HG03103 (cell line): ENCODE results near the gene DNAH1.

ENCODE experiments used
- ATAC-seq: cut with Tn5 transposase; IDR thresholded peaks from one replicate; pipeline ENCODE4 v1.9.1; 2021; ENCODE audit warnings: low read depth; ENCODE audit not compliant: unreplicated experiment

DNAH1 gene

DNA sequence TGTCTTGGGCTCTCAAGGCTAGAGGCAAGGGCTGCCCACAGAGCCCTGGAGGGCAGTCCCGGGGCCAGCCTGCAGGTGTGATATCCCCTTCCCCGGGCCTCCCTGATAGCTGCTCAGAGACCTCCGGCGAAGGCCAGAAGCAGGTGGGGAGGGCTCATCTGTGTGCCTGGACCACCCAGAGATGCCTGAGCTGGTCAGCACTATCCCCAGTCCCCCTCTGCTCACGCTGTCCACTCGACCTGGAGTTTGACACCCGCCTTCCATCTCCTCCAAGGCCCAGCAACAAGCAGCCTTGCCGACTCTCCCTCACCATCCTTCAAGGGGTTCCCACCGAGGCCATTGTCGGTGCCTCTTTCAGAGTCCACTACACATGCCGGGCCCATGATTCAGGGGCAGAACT is 39.4 kb downstream of the DNAH1 start:
- ATAC-seq = no peak

DNA sequence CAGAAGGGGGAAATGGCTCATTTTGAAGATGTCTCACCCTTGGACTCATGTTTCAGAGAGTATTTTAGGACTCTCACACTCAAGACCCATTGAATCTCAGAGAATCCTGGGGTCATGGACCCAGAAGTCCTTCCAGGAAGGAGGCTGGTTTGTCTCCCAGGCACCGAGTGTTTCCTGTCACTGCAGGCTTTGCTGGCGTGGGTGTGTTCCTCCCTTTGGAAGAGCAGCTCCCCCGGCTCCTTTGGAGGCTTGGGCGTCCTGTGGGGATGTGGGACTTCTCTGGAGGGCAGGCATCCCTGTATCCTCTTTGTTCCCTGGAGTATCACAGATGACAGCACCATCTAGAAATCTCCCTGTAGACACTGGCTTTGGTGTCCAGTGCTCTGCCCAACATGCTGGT is 40.0 kb downstream of the DNAH1 start:
- no peak for ATAC-seq

DNA sequence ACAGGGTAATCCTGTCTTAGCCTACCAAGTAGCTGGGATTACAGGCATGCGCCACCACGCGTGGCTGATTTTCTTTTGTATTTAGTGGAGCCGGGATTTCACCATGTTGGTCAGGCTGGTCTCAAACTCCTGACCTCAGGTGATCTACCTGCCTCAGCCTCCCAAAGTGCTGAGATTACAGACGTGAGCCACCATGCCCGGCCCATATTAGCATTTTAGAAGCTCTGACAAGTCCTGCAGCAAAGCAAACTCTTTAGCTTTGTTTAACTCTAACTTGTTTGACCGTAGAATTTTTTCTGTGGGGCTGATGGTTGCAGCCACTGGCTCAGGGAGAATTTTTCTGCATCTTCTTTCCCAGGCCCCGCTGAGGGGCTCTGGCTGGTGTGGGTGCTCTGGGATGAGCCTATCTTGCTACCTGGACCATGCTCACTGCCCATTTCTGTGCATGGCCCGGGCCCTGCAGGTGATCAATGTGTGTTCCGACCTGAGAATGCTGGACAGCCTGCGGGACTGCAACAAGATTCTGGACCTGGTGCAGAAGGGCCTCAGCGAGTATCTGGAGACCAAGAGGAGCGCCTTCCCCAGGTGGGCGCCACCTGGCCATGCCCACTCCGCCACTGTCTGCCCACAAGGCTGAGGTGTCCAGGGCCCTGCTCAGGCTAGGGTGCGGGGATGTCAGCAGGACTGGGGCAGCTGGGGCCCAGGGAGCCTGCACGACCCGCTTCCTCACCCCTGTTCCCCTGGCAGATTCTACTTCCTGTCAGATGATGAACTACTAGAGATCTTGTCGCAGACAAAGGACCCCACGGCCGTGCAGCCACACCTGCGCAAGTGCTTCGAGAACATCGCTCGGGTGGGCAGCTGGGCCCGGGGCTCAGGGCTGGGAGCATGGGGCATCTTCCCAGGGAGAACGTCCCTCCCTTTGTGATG is 41.3 kb downstream of the DNAH1 start:
- no peak for ATAC-seq

DNA sequence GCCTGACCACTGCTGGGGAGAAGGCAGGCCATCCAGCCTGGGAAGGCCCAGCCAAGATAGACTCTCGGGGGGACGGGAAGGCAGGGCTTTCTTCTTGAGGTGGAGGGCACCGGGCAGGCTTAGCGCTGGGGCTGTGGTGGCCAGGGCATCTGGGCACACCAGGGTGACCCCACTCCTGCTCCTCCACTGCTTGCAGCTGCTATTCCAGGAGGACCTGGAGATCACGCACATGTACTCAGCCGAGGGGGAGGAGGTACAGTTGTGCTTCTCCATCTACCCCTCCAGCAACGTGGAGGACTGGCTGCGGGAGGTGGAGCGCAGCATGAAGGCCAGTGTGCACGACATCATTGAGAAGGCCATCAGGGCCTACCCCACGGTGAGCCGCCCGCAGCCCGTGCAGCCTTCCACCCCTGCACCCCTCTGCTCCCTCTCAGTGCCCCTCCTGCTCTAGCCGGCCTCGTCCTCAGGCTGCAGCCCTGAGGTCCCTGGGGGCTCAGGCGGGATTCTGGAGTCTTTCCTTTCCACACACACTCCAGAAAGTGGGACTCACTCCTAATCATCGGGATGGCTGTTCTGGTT is 42.3 kb downstream of the DNAH1 start:
- no peak for ATAC-seq

DNA sequence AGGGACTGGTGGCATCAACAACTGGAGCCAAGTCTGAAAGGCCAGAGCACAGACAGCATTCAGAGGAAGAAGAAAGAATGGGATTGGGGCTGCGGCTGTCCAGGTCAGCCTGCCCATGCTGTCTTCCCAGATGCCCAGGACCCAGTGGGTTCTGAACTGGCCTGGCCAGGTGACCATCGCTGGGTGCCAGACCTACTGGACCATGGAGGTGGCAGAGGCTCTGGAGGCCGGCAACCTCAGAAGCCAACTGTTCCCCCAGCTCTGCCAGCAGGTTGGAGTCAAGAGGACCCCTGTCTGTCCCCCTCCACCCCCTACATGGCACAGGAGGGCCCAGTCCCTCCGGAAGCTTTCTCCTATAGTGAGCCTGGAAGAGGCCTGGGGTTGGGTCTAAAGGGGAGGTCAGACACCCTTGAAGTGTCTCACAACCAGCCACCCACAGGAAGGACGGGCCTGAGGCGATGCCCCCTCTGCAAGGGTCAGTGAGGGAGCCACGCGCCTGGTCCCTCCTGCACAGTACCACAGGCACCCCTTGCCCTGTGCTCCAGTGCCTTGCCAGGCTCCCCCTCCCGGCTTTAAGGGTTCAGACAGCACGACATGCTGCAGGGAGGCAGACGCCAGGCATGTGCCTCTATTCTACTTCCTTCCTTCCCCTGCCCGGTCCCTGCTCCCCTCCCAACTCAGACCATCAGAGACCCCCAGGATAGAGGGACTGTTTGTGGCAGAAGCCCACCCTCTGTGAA is 43.2 kb downstream of the DNAH1 start:
- ATAC-seq = no peak

DNA sequence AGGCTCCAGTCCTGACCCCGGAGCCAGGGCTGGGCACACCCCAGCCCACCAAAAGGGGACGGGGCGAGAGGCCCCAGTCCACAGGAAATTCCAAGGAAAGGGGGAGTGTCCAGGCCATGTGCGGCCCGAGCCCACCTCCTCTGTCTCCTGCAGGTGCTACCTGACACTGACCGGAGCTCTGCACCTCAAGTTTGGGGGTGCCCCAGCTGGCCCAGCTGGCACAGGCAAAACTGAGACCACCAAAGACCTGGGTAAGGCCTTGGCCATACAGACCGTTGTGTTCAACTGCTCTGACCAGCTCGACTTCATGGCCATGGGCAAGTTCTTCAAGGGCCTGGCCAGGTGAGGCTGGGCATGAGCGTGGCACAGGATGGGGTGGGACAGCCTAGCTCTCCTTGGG is 44.9 kb downstream of the DNAH1 start:
- ATAC-seq = no peak

DNA sequence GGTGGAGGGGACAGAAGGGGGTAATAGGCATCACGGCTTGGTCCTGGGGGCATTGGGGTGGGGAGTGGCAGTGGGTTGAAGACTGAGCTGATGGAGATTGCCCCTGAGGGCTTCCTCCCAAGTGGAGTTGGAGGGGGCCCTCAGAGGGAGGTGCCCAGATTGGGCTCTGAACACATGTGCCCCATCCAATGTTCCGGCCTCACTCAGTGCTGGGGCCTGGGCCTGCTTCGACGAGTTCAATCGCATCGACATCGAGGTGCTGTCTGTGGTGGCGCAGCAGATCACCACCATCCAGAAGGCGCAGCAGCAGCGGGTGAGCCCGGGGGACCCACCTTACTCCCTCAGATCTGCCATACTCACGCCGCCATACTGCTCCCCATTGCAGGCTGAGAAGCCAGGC is 45.3 kb downstream of the DNAH1 start:
- ATAC-seq = no peak

DNA sequence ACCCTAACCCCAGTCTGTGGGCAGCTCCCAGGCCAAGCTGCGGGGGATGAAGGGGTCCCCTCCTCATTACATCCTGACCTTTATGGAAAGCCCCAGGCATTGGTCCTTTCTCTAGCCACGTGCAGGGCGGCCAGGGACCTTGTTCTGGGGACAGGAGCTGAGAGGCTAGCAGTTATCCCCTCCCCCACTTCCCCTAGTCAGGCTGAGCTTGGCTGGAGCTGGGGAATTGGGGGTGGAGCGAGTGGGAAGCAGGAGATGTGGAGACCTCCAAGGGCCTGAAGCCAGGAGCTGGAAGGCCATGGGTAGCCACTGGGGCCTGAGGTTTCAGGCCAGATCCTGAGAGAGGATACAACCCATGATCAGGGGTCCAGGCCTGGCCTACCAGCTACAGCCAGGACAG is 45.8 kb downstream of the DNAH1 start:
- ATAC-seq = no peak

DNA sequence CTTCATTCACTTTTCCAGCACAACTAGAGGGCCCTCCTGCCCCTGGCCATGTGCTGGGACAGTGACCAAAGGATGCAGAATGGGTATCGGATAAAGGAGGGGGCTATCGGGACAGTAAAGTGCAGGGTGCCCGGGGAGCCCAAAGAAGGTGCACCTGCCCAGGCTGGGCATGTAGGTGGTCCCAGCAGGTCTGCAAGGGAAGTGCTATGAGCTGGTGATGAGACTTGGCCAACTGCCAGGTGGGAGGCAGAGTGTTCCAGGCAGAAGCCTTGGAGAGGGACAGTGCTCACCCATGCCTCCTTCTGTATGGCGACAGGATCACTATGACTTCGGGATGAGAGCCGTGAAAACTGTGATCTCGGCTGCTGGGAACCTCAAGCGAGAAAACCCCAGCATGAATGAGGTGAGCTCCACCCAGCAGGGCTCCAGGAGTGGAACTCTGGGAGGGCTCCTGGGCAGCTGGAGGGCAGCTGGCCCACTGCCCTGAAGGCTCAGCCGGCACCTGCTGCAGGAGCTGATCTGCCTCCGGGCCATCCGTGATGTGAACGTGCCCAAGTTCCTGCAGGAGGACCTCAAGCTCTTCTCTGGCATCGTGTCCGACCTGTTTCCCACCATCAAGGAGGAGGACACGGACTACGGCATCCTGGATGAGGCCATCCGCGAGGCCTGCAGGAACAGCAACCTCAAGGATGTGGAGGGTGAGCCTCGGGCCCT is 48.4 kb downstream of the DNAH1 start:
- no peak for ATAC-seq

DNA sequence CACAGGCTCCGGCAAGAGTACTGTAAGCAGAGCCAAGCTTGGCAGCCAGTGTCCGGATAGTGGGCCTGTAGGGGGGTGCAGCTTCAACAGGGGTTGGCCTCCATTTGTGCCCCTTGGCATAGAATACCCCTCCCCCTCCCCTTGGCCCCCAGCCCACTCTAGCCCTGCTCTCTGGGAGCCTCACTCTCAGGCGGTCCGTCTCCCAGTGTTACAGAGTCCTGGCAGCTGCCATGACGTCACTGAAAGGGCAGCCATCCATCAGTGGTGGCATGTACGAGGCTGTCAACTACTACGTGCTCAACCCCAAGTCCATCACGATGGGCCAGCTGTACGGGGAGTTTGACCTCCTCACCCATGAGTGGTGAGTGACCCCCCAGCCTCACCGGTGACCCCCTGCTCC is 50.4 kb downstream of the DNAH1 start:
- ATAC-seq = no peak

DNA sequence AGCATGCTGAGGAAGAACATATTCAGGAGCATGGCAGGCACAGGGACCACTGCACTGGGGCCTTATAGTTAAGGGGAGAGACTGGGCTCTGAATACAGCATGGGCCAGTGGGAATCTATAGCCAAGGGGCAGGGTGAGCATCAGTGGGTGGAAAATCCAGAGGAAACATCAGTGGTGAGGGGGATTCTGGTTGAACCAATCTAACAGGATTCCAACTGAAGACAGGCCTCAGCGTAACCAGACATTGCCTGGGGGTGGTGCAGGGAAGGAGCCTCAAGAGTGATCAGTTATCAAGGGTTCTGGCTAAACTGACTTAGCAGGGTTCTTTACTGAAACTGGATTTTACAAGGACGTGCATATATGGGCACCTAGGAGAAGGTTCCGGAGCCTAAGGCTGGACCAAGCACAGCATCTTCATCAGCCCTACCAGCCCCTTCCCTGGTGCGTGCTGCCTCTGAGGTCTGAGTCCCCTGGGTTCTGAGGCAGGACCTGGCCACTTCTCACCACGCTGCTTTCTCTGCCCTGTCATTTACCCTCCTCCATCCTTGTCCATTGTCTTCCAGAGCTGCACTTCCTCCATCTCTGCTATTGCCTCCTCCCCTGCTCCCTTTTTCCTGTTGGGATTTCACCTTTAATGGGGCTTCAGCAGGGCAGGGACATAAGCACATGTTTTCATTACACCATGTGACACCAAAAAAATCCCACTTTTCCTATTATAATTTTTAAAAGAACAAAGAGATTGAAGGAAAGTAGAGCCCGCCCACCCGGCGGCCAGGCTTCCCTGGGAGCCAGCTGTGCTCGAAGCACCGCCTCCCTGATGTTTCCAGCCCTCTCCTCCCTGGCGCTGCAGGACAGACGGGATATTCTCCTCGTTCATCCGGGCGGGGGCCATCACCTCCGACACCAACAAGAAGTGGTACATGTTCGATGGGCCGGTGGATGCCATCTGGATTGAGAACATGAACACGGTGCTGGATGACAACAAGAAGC is 52.1 kb downstream of the DNAH1 start:
- no peak for ATAC-seq

DNA sequence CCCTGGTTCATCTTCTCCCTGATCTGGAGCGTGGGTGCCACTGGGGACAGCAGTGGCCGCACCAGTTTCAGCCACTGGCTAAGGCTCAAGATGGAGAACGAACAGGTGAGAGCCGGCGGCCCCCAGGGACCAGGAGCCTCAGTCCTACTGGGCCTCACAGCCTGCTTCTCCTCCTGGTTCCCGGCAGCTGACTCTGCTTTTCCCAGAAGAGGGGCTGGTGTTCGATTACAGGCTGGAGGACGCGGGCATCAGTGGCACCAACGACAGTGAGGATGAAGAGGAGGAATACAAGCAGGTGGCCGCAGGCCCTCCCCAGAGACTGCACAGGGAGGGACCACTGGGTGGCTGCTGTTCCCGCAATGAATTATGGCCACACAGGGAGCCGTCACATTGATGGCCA is 54.4 kb downstream of the DNAH1 start:
- no peak for ATAC-seq

DNA sequence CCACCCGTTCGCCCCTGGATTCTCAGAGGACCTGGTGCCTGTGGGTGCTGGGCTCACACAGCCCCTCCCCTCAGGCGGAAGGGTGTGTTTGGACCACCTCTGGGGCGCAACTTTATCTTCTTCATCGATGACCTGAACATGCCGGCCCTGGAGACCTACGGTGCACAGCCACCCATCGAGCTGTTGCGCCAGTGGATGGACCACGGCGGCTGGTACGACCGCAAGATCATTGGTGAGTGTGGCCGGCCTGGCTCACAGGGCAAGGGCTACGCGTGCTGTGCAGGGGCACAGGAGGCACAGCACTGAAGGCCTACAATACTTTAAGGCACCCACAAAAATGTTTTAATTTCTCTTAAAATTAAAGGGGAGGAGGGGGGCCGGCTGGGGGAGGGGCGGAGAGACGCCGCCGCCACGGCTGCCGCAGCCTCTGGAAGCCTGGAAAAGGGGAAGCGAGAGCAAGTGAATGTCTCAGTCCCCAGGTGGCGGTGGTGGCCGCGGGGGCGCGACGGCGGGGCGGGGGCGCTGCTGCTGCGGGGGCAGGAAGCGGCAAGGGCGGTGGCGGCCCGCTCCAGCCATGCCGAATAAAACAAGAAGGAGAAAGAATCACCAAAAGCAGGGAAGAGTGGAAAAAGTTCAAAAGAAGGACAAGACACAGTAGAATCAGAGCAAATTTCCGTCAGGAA is 56.8 kb downstream of the DNAH1 start:
- no peak for ATAC-seq

DNA sequence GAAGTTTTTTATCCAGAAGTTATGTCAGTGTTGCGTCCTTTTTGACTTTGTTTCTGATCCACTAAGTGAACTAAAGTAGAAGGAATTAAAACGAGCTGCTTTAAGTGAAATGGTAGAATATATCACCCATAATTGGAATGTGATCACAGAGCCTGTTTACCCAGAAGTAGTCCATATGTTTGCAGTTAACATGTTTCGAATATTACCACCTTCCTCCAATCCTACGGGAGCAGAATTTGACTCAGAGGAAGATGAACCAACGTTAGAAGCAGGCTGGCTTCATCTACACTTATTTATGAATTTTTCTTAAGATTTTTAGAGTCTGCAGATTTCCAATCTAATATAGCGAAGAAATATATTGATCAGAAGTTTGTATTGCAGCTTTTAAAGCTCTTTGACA is 57.6 kb downstream of the DNAH1 start:
- no peak for ATAC-seq

DNA sequence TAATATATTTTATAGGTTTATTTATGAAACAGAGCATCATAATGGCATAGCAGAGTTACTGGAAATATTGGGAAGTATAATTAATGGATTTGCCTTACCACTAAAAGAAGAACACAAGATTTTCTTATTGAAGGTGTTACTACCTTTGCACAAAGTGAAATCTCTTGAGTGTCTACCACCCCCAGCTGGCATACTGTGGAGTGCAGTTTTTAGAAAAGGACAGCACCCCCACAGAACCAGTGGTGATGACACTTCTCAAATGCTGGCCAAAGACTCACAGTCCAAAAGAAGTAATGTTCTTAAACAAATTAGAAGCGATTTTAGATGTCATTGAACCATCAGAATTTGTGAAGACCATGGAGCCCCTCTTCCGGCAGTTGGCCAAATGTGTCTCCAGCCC is 58.1 kb downstream of the DNAH1 start:
- ATAC-seq = no peak

DNA sequence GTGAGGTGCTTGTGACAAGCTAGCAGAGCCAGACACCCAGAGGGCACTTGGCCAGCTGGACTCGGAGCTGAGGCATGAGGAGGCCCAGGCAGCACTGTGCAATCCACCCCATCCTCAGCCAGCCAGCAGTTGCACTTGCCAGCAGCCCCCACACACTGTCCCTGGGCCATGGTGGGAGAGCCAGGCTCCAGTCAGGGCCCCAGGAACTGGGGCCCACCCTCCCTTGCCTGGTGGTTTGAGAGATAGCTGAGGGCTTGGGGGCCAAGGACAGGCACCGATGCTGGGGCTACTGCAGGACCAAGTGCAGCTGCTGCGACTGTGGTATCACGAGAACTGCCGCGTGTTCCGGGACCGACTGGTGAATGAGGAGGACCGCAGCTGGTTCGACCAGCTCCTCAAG is 63.5 kb downstream of the DNAH1 start:
- ATAC-seq = no peak

DNA sequence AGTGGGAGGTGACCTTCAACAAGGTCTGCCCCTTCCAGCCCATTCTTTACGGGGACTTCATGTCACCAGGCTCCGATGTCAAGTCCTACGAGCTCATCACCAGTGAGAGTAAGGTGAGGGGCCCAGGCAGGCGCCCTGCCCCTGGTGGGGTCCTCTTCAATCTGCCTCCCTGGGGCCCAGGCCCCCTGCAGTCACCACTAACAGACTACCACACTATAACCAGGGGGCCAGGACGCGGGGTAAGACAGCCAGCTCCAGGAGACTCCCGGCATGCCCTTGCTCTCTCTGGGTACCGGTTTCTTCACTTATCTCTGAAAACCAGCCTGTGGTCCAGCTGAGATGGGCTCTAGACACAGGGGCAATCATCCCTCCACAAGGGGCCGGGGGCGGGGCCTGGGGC is 63.9 kb downstream of the DNAH1 start:
- ATAC-seq = no peak

DNA sequence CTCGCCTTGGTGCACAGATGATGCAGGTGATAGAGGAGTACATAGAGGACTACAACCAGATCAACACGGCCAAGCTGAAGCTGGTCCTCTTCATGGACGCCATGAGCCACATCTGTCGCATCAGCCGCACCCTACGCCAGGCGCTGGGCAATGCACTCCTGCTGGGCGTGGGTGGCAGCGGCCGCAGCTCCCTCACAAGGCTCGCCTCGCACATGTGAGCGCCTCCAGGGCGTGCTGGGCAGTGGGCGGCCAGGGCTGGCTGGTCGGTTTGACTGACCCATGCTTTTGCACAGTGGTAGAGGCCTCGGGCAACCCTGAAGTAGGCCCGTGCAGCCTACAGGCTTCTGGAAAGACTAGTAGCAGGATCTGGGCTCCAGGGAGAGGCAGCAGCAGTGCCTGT is 65.5 kb downstream of the DNAH1 start:
- ATAC-seq = no peak

DNA sequence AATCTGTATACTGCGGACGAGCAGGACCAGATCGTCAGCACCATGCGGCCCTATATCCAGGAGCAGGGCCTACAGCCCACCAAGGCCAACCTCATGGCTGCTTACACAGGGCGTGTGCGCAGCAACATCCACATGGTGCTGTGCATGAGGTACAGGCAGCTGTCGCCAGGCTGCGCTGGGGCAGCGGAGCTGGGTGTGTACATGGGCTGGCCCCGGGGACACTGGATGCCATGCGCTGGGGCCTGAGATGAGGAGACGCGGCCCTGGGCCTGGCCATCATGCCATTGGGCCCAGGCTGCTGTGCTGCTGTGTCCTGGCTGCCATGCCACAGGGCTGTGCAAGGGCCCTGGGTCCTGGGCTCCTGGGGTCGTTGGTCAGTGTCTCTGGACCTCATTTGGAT is 67.3 kb downstream of the DNAH1 start:
- ATAC-seq = no peak
